ENCODE measurements around the gene TRAK1. TPM values are rescaled to one million over a fixed set of nuclear protein-coding genes. Genes with fewer than 3 reads are reported as not detected.

Gene TRAK1
- total and polyA plus RNA-seq, 10 of the 15 experiments (the other 5 are each of a cell fraction or from before 2014, with no cell fraction given): 6.6 to 46.2 (median 23.7) TPM

- no peak for TF ChIP-seq BCL3 (IDR thresholded peaks at IDR 0.05; ENCODE audit: borderline replicate concordance, insufficient read depth, low read depth, low read length, poor library complexity, severe bottlenecking)
- no peak for TF ChIP-seq E2F4 (IDR thresholded peaks at IDR 0.05; ENCODE audit: low read depth, low read length)
- TF ChIP-seq SIX5 (IDR thresholded peaks at IDR 0.05; ENCODE audit: low read depth, low read length, severe bottlenecking): no peak
- no peak for TF ChIP-seq SPI1 (IDR thresholded peaks at IDR 0.05; ENCODE audit: borderline replicate concordance, insufficient read depth, low read depth, low read length)
- no peak for TF ChIP-seq ZNF384 (IDR thresholded peaks at IDR 0.05; ENCODE audit: borderline replicate concordance, low read depth, low read length)
These were observed 171.4 kb downstream of the TRAK1 start (continued) for GRCh38 chr3:42262525-42262924.

GRCh38 chr3:42263354-42264346 lies 172.5 kb downstream of the TRAK1 start:
- H3K9me3 ChIP-seq (replicated peaks; ENCODE audit: control insufficient read depth, insufficient read depth, low read length): no peaks in the 10 kb centered on the region; the same call in 1 of the 3 replicates
- no TSS peak for BruUV-seq (replicated peaks)
- no peak overlapping the region for H3K9ac ChIP-seq (ENCODE audit: control insufficient read depth, insufficient read depth, low read length)
- no peak overlapping the region for H3K4me2 ChIP-seq (ENCODE audit: control insufficient read depth, insufficient read depth)
- RAD21 ChIA-PET (ENCODE audit: unreplicated experiment): interaction anchor here (1.9 kb wide), 1 partner anchor 180 kb away, joined by 4 read pairs; no protein-coding TSS in a partner anchor
- no peaks in the 10 kb centered on the region for H3K79me2 ChIP-seq (ENCODE audit: control insufficient read depth, insufficient read depth, low read length)
- SMC1A ChIA-PET (ENCODE audit: uncharacterized antibody, unreplicated experiment): interaction anchor here (3.2 kb wide), 1 partner anchor 15 kb away, joined by 18 read pairs; no protein-coding TSS in a partner anchor
- TF ChIP-seq IRF3 (IDR thresholded peaks at IDR 0.05): no peak
- peak; percentile 71 for TF ChIP-seq SUZ12 (IDR thresholded peaks at IDR 0.05; ENCODE audit: unreplicated experiment)
- no peak for TF ChIP-seq YY1 (IDR thresholded peaks at IDR 0.05; ENCODE audit: low read depth, low read length)
- no peak for TF ChIP-seq SREBF2 (IDR thresholded peaks at IDR 0.05; ENCODE audit: low read length)
- TF ChIP-seq TAF1 (IDR thresholded peaks at IDR 0.05; ENCODE audit: borderline replicate concordance, low read depth, low read length): no peak
- TF ChIP-seq BCL3 (IDR thresholded peaks at IDR 0.05; ENCODE audit: borderline replicate concordance, insufficient read depth, low read depth, low read length, poor library complexity, severe bottlenecking): no peak
- peak; percentile 62 for TF ChIP-seq HDAC6 (IDR thresholded peaks at IDR 0.05; ENCODE audit: unreplicated experiment)
- ATAC-seq (no peak; the same call in 2 of the 3 replicates), FAIRE-seq (no peak), DNase-seq (ENCODE audit: low read depth, low spot score) (no peak)
- intact Hi-C loops (cut with micrococcal nuclease; ENCODE audit: unreplicated experiment) (no loop called here), in situ Hi-C loops (cut with MboI) (no loop called here)
- WGBS (ENCODE audit: insufficient coverage, insufficient replicate concordance, low lambda C conversion rate, missing lambda C conversion rate): 14% methylated on average over 55 of the region's 56 CpGs
- no peaks in the 10 kb centered on the region for H4K20me1 ChIP-seq (ENCODE audit: control insufficient read depth, insufficient read depth)
- H3K27ac ChIP-seq (ENCODE audit: control insufficient read depth, insufficient read depth): no peak overlapping the region
- H3K4me3 ChIP-seq: no peak overlapping the region
- H3K27me3 ChIP-seq (replicated peaks in 1 of 2; ENCODE audit: control insufficient read depth in 2 of 2, insufficient read depth in 2 of 2, low read length in 1 of 2): peaks cover 3 to 18% of the 10 kb centered on the region in 2 experiments; a peak in 3 of 4 replicates
- no peak overlapping the region for H2AFZ ChIP-seq (ENCODE audit: control insufficient read depth, low read depth, low read length)
- H3K4me1 ChIP-seq (ENCODE audit: control insufficient read depth, insufficient read depth, low read length): no peaks in the 10 kb centered on the region
- H3K36me3 ChIP-seq (ENCODE audit: control insufficient read depth in 2 of 2, insufficient read depth in 2 of 2, low read length in 1 of 2): no peaks in the 10 kb centered on the region
- POLR2A ChIA-PET: no interaction called here
- CTCF ChIA-PET: interaction anchor here (1.4 kb wide), 1 partner anchor 17 kb away, joined by 3 read pairs; no protein-coding TSS in a partner anchor

Data from GM12878 (cell line).